Activated T-cell treated with anti-CD3 and anti-CD28 coated beads, Interleukin-2, amount 50 U/mL, for 48 hours (primary cell): ENCODE measurements around the gene USP17L10.
A peak's percentile ranks its signal among the peaks of the same experiment; 100 is the strongest.
"Not testable (repeated sequence)": the region's sequence is repeated elsewhere in the genome, so short reads cannot be mapped to it uniquely, and the experiment has no call there.

ENCODE experiments used
- DNase-seq, 2 experiments: peaks; one replicate each; pipeline ENCODE4 v3.0.0-alpha.2; 2020

The USP17L10 gene

DNA sequence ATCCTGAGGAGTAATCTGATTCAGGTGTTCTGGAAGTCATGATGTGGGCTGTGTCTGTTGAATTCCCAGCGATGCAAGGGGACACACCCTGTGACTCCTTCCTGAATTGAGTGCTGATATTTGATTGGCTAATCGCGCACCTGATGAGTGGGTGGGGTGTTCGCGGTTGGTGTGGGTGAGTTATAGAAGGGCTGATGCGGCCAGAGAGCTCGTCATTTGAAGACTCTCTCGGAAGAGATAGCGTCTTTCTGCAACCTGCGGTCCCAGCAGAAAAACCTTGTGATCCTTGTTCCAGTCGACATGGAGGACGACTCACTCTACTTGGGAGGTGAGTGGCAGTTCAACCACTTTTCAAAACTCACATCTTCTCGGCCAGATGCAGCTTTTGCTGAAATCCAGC is at the start of gene USP17L10:
TSS of gene USP17L10 (plus strand) at position 301 of the 400 bp plus-strand sequence. CDS start at position 301, 0 bp downstream.
- not testable (repeated sequence) for DNase-seq

DNA sequence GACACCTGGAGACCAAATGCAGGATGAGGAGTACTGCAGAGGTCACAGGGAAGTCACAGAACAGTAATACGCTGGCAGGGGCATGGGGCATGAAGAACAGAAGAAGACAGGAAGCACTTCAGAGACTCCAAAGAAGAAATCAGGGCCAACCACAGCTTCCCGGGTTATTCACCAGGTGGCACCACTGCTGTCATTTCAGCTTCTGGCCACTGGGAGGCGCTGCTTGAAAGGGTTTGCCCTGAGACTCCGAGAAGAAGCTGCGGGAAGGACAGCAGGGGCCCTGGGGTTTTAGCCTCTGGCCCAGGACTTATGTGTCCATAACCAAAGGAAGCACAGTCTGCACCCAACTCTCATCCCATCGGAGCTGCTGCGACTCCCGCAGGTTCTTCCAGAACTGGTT is 44.5 kb upstream of the USP17L10 start:
- DNase-seq: not testable (repeated sequence)

DNA sequence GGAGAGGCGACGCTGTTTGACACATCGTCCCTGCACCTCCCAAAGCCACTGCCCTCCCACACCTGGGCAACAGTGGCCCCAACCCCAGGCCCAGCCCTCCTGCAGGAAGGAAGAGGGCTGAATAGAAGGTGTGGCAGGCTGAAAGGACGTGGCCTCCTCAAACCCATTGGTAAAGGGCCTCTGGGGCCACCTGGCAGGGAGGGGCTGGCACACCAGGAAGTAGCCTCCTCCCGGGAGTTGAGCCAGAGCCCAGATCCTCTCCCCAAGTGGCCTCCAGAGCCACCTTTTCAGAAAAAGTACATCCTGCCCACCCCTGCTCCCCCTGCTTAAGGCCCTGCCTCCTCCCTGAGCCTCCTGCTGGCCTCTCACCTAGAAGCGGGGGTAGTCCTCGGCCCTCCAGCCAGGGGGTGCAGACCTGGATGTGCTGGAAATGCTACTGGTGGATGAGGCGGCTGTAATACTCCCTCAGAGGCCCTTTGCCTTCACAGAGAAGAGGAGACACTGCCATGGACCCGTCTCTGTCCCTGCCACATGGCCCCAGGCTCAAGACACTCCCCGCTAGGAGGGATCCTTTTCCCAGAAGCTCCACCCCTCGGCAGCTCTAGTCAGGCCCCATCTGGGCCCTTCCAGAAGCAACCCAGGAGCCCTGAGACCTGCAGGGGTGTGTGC is 40.5 kb upstream of the USP17L10 start, which contains the start of gene FAM90A26:
TSS of gene FAM90A26 (plus strand) at position 619 of the 669 bp plus-strand sequence. CDS start 2,764 bp downstream, outside the sequence.
- DNase-seq: not testable (repeated sequence)

DNA sequence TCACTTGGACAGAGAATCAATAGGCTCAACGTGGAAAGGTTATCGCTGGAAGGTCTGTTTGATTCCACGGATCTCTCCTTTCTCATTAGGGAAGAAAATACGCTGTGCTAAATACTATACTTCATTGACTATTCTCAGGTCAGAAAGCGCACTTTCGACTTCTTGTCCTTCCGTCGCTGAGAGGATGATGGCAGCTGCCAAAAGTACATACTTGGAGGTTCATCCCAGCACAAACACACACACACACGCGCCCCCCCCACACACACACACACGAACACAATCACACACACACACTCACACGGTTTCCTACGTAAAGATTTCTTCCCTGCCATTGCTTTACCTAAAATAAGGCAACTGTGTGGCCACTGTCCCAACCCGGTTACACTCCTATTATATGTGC is 4.2 kb downstream of the USP17L10 start:
- not testable (repeated sequence) for DNase-seq

- DNase-seq: not testable (repeated sequence)
Measured at GRCh38 chr4:9215105-9215504, 4.6 kb downstream of the USP17L10 start, which contains the start of gene USP17L11. USP17L11 (plus strand) TSS chr4:9215405; CDS start chr4:9215405, 0 bp downstream.

GRCh38 chr4:9219852-9220251 is 9.4 kb downstream of the USP17L10 start, which contains the start of gene USP17L12:
USP17L12 (plus strand) TSS chr4:9220152; CDS start chr4:9220152, 0 bp downstream.
- DNase-seq: not testable (repeated sequence)

- not testable (repeated sequence) for DNase-seq
Measured at GRCh38 chr4:9224596-9224995, 14.1 kb downstream of the USP17L10 start, which contains the start of gene USP17L13. USP17L13 (plus strand) TSS chr4:9224896; CDS start chr4:9224896, 0 bp downstream.

DNA sequence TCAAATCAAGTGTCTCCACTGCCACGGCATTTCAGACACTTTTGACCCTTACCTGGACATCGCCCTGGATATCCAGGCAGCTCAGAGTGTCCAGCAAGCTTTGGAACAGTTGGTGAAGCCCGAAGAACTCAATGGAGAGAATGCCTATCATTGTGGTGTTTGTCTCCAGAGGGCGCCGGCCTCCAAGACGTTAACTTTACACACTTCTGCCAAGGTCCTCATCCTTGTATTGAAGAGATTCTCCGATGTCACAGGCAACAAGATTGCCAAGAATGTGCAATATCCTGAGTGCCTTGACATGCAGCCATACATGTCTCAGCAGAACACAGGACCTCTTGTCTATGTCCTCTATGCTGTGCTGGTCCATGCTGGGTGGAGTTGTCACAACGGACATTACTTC is 19.8 kb downstream of the USP17L10 start:
- peak in 1 of 2 experiments; percentile 14 for DNase-seq

DNA sequence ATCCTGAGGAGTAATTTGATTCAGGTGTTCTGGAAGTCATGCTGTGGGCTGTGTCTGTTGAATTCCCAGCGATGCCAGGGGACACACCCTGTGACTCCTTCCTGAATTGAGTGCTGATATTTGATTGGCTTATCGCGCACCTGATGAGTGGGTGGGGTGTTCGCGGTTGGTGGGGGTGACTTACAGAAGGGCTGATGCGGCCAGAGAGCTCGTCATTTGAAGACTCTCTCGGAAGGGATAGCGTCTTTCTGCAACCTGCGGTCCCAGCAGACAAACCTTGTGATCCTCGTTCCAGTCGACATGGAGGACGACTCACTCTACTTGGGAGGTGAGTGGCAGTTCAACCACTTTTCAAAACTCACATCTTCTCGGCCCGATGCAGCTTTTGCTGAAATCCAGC is 23.6 kb downstream of the USP17L10 start, which contains the start of gene USP17L15:
TSS of gene USP17L15 (plus strand) at position 301 of the 400 bp plus-strand sequence. CDS start at position 301, 0 bp downstream.
- DNase-seq: not testable (repeated sequence)

GRCh38 chr4:9238461-9238860 is 28.0 kb downstream of the USP17L10 start:
- not testable (repeated sequence) for DNase-seq

DNA sequence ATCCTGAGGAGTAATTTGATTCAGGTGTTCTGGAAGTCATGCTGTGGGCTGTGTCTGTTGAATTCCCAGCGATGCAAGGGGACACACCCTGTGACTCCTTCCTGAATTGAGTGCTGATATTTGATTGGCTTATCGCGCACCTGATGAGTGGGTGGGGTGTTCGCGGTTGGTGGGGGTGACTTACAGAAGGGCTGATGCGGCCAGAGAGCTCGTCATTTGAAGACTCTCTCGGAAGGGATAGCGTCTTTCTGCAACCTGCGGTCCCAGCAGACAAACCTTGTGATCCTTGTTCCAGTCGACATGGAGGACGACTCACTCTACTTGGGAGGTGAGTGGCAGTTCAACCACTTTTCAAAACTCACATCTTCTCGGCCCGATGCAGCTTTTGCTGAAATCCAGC is 33.1 kb downstream of the USP17L10 start, which contains the start of gene USP17L17:
TSS of gene USP17L17 (plus strand) at position 301 of the 400 bp plus-strand sequence. CDS start at position 301, 0 bp downstream.
- DNase-seq: not testable (repeated sequence)

DNA sequence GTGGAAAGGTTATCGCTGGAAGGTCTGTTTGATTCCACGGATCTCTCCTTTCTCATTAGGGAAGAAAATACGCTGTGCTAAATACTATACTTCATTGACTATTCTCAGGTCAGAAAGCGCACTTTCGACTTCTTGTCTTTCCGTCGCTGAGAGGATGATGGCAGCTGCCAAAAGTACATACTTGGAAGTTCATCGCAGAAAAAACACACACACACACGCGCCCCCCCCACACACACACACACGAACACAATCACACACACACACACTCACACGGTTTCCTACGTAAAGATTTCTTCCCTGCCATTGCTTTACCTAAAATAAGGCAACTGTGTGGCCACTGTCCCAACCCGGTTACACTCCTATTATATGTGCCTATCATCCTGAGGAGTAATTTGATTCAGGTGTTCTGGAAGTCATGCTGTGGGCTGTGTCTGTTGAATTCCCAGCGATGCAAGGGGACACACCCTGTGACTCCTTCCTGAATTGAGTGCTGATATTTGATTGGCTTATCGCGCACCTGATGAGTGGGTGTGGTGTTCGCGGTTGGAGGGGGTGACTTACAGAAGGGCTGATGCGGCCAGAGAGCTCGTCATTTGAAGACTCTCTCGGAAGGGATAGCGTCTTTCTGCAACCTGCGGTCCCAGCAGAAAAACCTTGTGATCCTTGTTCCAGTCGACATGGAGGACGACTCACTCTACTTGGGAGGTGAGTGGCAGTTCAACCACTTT is 37.7 kb downstream of the USP17L10 start, which contains the start of gene USP17L18:
TSS of gene USP17L18 (plus strand) at position 678 of the 728 bp plus-strand sequence. CDS start at position 678, 0 bp downstream.
- DNase-seq: peak in 1 of 2 experiments; percentile 13

GRCh38 chr4:9253078-9253477 is 42.6 kb downstream of the USP17L10 start, which contains the start of gene USP17L19:
USP17L19 (plus strand) TSS chr4:9253378; CDS start chr4:9253378, 0 bp downstream.
- not testable (repeated sequence) for DNase-seq

GRCh38 chr4:9257824-9258223 is 47.4 kb downstream of the USP17L10 start, which contains the start of gene USP17L20:
USP17L20 (plus strand) TSS chr4:9258124; CDS start chr4:9258124, 0 bp downstream.
- DNase-seq: not testable (repeated sequence)
